Esophagus muscularis mucosa (tissue), 4 donors: ENCODE data around the gene AFF4. TPM values are rescaled to one million over a fixed set of nuclear protein-coding genes. Genes with fewer than 3 reads are reported as not detected.

Experiments
- DNase-seq: peaks from one replicate; pipeline ENCODE4 v3.0.0-alpha.2; 2017; ENCODE audit errors: extremely low spot score
- H3K27ac ChIP-seq, 4 donors: fragments of 200-600 bp; sonication (generic); replicated peaks in 1 of 4; 1 replicate in 3 of 4; 2 replicates in 1 of 4; pipeline ENCODE4 v1.5.1; 2016 to 2019; ENCODE audit warnings: mild to moderate bottlenecking in 1 of 4
- H3K27me3 ChIP-seq, 4 donors: fragments of 200-600 bp; sonication (generic); one replicate each; pipeline versions ENCODE4 v1.5.1 to v1.6.0; 2016 to 2019
- H3K36me3 ChIP-seq, 4 donors: fragments of 200-600 bp; sonication (generic); one replicate each; pipeline ENCODE4 v1.5.1; 2016 to 2019
- H3K4me1 ChIP-seq, 4 donors: fragments of 200-600 bp; sonication (generic); one replicate each; pipeline ENCODE4 v1.5.1; 2016 to 2019
- H3K4me3 ChIP-seq, 4 donors: fragments of 200-600 bp; sonication (generic); 1 replicate in 2 of 4; 2 replicates in 2 of 4; pipeline ENCODE4 v1.5.1; 2016 to 2019; ENCODE audit warnings: mild to moderate bottlenecking in 4 of 4, moderate library complexity in 1 of 4
- H3K9me3 ChIP-seq, 4 donors: fragments of 200-600 bp; sonication (generic); 1 replicate in 3 of 4; 2 replicates in 1 of 4; pipeline ENCODE4 v1.5.1; 2016 to 2019
- EP300 ChIP-seq: sonication (generic); formaldehyde crosslinking; IDR thresholded peaks from one replicate; pipeline ENCODE4 v1.6.1; 2017; ENCODE audit warnings: antibody characterized with exemption
- POLR2A ChIP-seq: fragments of 450-650 bp; IDR thresholded peaks from one replicate; pipeline ENCODE4 v1.6.1; 2017; ENCODE audit warnings: antibody characterized with exemption, moderate library complexity, mild to moderate bottlenecking, low read depth
- POLR2AphosphoS5 ChIP-seq, 2 donors: sonication (generic); formaldehyde crosslinking; IDR thresholded peaks; one replicate each; pipeline ENCODE4 v1.6.1; 2017; ENCODE audit warnings: antibody characterized with exemption in 2 of 2
- WGBS: methylation state at CpG from one replicate; pipeline ENCODE4 v1.1.5; 2018; 5-methylcytosine and 5-hydroxymethylcytosine counted together
- intact Hi-C: fragments of 100-400 bp; cut with DNase I; formaldehyde crosslinking; loops from one replicate; pipeline ENCODE4 v1.15.1; 2023
- total RNA-seq, 4 donors: library from RNA; depleted of rRNA; stranded (reverse); fragments of >200 nt; gene quantifications; one replicate each; pipeline versions ENCODE4 v1.1.0 to v1.2.1, GENCODE V29; 2016
- TF ChIP-seq, protein P1 (sequence below), 3 experiments: fragments of 200-600 bp in 2 of 3; fragments of 450-650 bp in 1 of 3; sonication (generic) in 2 of 3; IDR thresholded peaks; one replicate each; pipeline ENCODE4 v1.5.1; 2017 to 2019; ENCODE audit warnings: antibody characterized with exemption in 3 of 3, mild to moderate bottlenecking in 2 of 3, moderate library complexity in 1 of 3

The AFF4 gene
- total RNA-seq, 4 donors from 2014 or later: 56.1 to 74.1 (median 63.0) TPM

DNA sequence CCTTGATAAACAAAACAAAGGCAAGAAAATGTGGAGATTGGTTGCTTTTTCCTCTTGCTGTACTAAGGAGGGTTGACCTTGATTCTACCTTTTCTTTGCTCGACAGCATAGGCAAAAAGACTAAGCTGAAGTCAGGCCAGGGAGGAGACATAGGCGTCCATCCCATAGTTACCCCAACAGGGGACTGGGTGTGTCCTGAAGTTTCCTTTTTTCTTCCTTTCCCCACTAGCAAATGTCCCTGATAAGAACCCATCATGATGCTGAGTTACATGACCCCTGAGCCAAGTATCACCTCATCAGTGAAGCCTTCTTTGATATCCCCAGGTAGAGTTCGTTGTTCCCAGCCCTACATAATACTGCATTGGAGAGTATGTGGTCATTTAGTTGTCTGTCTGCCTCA is 123.1 kb downstream of the AFF4 start:
- Histone ChIP-seq H3K4me3 (no peak overlapping the region), H3K27me3 (no peaks in the 10 kb centered on the region), H3K36me3 (no peaks in the 10 kb centered on the region), H3K27ac (peak overlapping the region; percentile 65 to 80 (median 70)), H3K4me1 (peaks cover 0 to 17% (median 16%) of the 10 kb centered on the region in 4 donors), H3K9me3 (no peaks in the 10 kb centered on the region)
- DNase-seq: no peak
- intact Hi-C loops: no loop called here
- 83% methylated on average over 3 of the region's 3 CpGs for WGBS
- TF ChIP-seq POLR2A (no peak), EP300 (no peak), POLR2AphosphoS5 (IDR thresholded peaks at IDR 0.05) (no peak)
- TF ChIP-seq, protein P1, sequence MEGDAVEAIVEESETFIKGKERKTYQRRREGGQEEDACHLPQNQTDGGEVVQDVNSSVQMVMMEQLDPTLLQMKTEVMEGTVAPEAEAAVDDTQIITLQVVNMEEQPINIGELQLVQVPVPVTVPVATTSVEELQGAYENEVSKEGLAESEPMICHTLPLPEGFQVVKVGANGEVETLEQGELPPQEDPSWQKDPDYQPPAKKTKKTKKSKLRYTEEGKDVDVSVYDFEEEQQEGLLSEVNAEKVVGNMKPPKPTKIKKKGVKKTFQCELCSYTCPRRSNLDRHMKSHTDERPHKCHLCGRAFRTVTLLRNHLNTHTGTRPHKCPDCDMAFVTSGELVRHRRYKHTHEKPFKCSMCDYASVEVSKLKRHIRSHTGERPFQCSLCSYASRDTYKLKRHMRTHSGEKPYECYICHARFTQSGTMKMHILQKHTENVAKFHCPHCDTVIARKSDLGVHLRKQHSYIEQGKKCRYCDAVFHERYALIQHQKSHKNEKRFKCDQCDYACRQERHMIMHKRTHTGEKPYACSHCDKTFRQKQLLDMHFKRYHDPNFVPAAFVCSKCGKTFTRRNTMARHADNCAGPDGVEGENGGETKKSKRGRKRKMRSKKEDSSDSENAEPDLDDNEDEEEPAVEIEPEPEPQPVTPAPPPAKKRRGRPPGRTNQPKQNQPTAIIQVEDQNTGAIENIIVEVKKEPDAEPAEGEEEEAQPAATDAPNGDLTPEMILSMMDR (IDR thresholded peaks at IDR 0.05): no peak

DNA sequence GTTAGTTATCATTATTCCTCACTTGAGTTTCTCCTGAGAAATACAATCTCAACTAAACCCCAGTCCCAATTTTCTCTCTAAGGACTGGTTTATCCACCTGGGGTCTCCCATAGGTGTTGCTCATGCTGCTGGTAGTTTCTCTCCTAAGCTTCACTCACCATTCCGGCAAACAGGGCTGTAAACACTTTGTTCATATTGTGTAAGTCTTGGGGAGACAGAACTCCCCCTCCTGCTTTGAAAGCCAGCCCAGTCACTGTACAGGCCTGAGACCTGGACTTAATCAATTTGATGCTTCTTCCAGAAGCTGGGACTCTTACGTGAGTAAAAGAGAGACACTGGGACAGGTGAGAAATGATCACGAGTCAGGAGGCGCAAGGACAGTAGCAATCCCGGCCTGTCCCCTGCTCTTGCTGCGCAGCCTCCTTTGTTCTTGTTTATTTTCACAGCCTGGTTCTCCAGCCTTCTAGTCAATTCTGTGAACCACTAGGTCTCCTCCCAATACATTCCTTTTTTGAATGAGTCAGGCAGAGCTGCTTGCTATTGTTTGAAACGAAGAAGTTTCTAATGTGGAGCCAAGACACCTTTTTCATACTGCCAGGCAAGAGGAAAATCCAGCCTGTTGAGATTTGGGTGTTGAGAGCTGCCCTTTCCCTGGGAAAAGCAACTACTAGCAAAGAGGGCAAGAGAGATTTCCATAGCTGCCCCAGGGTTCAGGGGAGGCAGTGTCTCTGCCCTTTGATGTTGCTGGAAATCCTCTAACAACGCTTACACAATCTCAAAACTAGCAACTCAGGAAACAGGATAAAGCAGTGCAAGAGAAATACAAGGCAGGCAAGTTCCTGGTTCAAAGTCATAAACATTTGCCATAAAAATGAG is 123.8 kb downstream of the AFF4 start:
- Histone ChIP-seq H3K36me3 (no peaks in the 10 kb centered on the region), H3K4me3 (no peak overlapping the region), H3K4me1 (peaks cover 0 to 17% (median 16%) of the 10 kb centered on the region in 4 donors), H3K27me3 (no peaks in the 10 kb centered on the region), H3K27ac (peak overlapping the region; percentile 65 to 80 (median 70)), H3K9me3 (no peaks in the 10 kb centered on the region)
- TF ChIP-seq POLR2A (no peak), POLR2AphosphoS5 (IDR thresholded peaks at IDR 0.05) (peak in 1 of 2 donors; percentile 58), EP300 (no peak)
- TF ChIP-seq, protein P1 (IDR thresholded peaks at IDR 0.05): no peak
- 44% methylated on average over 8 of the region's 8 CpGs for WGBS
- intact Hi-C loops: no loop called here
- DNase-seq: no peak

DNA sequence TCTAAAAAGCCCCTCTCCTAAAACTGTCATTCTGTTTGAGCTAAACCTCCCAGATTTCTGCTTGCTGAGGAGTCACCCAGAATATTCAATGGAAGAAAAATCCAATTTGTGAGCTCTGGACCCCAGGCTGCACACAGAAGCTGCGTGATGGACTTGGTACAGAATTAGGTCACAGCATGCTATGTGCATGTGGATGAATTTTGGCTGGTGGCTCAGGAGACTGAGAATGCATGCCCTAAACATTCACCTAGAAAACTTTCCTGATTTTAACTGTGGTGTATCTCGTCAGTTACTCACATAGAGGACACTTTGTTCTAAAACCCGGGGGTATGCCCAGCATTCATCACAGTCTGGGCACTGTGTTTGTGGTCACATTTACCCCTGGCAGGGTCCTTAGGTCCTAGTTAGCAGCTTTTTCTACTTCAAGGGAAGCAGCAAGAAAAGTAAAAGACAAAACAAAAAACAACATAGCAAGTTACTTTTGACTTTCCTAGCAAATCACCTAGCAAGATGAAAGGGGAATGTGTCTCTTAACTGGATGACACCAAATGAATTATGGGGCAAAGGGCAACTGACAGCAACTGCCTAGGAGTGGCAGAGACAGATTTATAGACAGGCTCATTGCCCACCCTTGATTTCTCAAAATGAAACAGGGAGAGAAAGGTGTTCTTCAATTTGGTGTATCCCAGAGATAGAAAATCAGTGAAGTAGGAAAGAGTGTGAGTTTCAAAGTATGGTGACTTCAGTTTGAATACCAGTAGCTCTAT is 124.7 kb downstream of the AFF4 start:
- Histone ChIP-seq H3K27me3 (no peaks in the 10 kb centered on the region), H3K4me3 (no peak overlapping the region), H3K27ac (peak overlapping the region; percentile 65 to 80 (median 70)), H3K4me1 (peaks cover 0 to 17% (median 16%) of the 10 kb centered on the region in 4 donors), H3K36me3 (no peaks in the 10 kb centered on the region), H3K9me3 (no peaks in the 10 kb centered on the region)
- TF ChIP-seq, protein P1 (IDR thresholded peaks at IDR 0.05): no peak
- TF ChIP-seq POLR2A (no peak), POLR2AphosphoS5 (IDR thresholded peaks at IDR 0.05) (no peak), EP300 (no peak)
- no peak for DNase-seq
- 81% methylated on average over 3 of the region's 3 CpGs for WGBS
- intact Hi-C loops: no loop called here

DNA sequence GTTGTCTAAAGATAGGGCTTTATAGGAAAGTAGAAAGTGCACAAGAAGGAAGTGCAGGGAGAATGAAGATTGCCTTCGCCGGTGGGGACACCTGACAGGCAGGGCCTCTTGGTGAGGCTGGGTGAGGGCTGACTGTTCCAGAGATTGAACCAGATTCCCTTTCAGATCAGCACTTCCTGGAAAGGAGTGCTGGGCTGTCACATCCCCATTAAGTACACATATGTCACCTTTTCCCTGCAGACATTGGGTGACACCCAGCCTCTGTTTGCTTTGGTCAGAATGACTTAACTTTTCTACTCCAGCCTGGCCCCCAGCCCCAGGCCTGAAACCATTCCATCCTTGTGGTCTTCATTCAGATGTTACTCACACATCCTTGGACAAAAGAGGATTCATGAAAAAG is 125.6 kb downstream of the AFF4 start:
- TF ChIP-seq POLR2AphosphoS5 (IDR thresholded peaks at IDR 0.05) (no peak), EP300 (no peak)
- TF ChIP-seq, protein P1 (IDR thresholded peaks at IDR 0.05): no peak
- Histone ChIP-seq H3K36me3 (no peaks in the 10 kb centered on the region), H3K4me3 (no peak overlapping the region), H3K9me3 (no peaks in the 10 kb centered on the region), H3K27ac (no peak overlapping the region), H3K4me1 (peaks cover 0 to 17% (median 16%) of the 10 kb centered on the region in 4 donors), H3K27me3 (no peaks in the 10 kb centered on the region)
- intact Hi-C loops: no loop called here
- no peak for DNase-seq
- WGBS: 81% methylated on average over 2 of the region's 2 CpGs
